ENCODE data around the gene ARF1. TPM values are rescaled to one million over a fixed set of nuclear protein-coding genes. Genes with fewer than 3 reads are reported as not detected.
A peak's percentile ranks its signal among the peaks of the same experiment; 100 is the strongest.

Gene ARF1
- total RNA-seq, 1 donor from 2014 or later, result 393 TPM

GRCh38 chr1:228141226-228142044 lies 58.9 kb downstream of the ARF1 start:
- peaks cover 25% of the 10 kb centered on the region for H3K4me1 Mint-ChIP-seq (ENCODE audit: unreplicated experiment)
- H3K27ac Mint-ChIP-seq (ENCODE audit: unreplicated experiment), result peak overlapping the region; percentile 80
- peak overlapping the region; percentile 94 for H3K4me3 Mint-ChIP-seq (ENCODE audit: unreplicated experiment)
- no peaks in the 10 kb centered on the region for H3K9me3 Mint-ChIP-seq (ENCODE audit: unreplicated experiment)
- peaks cover 8% of the 10 kb centered on the region for H3K36me3 Mint-ChIP-seq (ENCODE audit: low read depth, unreplicated experiment)
- TF ChIP-seq CTCF (IDR thresholded peaks at IDR 0.05; ENCODE audit: unreplicated experiment), result no peak
- no peak for DNase-seq (ENCODE audit: low spot score)
- peaks cover 11% of the 10 kb centered on the region for H3K27me3 Mint-ChIP-seq (ENCODE audit: unreplicated experiment)

- Mint-ChIP-seq H3K9me3 (ENCODE audit: unreplicated experiment) (no peaks in the 10 kb centered on the region), H3K4me3 (ENCODE audit: unreplicated experiment) (peak overlapping the region; percentile 94), H3K36me3 (ENCODE audit: low read depth, unreplicated experiment) (peaks cover 8% of the 10 kb centered on the region), H3K4me1 (ENCODE audit: unreplicated experiment) (peaks cover 25% of the 10 kb centered on the region), H3K27ac (ENCODE audit: unreplicated experiment) (no peak overlapping the region), H3K27me3 (ENCODE audit: unreplicated experiment) (peaks cover 11% of the 10 kb centered on the region)
- no peak for DNase-seq (ENCODE audit: low spot score)
- no peak for TF ChIP-seq CTCF (IDR thresholded peaks at IDR 0.05; ENCODE audit: unreplicated experiment)
Observed at GRCh38 chr1:228142155-228142691, 59.7 kb downstream of the ARF1 start.

- Mint-ChIP-seq H3K4me1 (ENCODE audit: unreplicated experiment) (peaks cover 25% of the 10 kb centered on the region), H3K27ac (ENCODE audit: unreplicated experiment) (no peak overlapping the region), H3K36me3 (ENCODE audit: low read depth, unreplicated experiment) (peaks cover 8% of the 10 kb centered on the region), H3K27me3 (ENCODE audit: unreplicated experiment) (peaks cover 11% of the 10 kb centered on the region), H3K9me3 (ENCODE audit: unreplicated experiment) (no peaks in the 10 kb centered on the region), H3K4me3 (ENCODE audit: unreplicated experiment) (peak overlapping the region; percentile 65)
- no peak for TF ChIP-seq CTCF (IDR thresholded peaks at IDR 0.05; ENCODE audit: unreplicated experiment)
- no peak for DNase-seq (ENCODE audit: low spot score)
Observed at GRCh38 chr1:228142701-228143136, 60.2 kb downstream of the ARF1 start.

GRCh38 chr1:228143480-228144192 lies 61.1 kb downstream of the ARF1 start:
- no peak for DNase-seq (ENCODE audit: low spot score)

More at GRCh38 chr1:228143480-228144192, 61.1 kb downstream of the ARF1 start:
- peak overlapping the region; percentile 60 for H3K4me3 Mint-ChIP-seq (ENCODE audit: unreplicated experiment)
- no peak for TF ChIP-seq CTCF (IDR thresholded peaks at IDR 0.05; ENCODE audit: unreplicated experiment)
- H3K4me1 Mint-ChIP-seq (ENCODE audit: unreplicated experiment), result peaks cover 25% of the 10 kb centered on the region
- H3K36me3 Mint-ChIP-seq (ENCODE audit: low read depth, unreplicated experiment), result peaks cover 8% of the 10 kb centered on the region
- peaks cover 11% of the 10 kb centered on the region for H3K27me3 Mint-ChIP-seq (ENCODE audit: unreplicated experiment)
- no peaks in the 10 kb centered on the region for H3K9me3 Mint-ChIP-seq (ENCODE audit: unreplicated experiment)
- peak overlapping the region; percentile 48 for H3K27ac Mint-ChIP-seq (ENCODE audit: unreplicated experiment)

Measured in endothelial cell (in vitro differentiated cells).